GM12878 (cell line): ENCODE measurements around the gene ASAP2. TPM values are rescaled to one million over a fixed set of nuclear protein-coding genes. Genes with fewer than 3 reads are reported as not detected.

Experiments
- ATAC-seq: fragments of 200-7000 bp; cut with Tn5 transposase; 3 replicates; pipeline ENCODE4 v1.9.1; 2020; ENCODE audit warnings: mild to moderate bottlenecking, moderate library complexity
- BruUV-seq: library from RNA; stranded (reverse); fragments of 400-500 nt; replicated peaks from 2 replicates; lab custom pipeline; 2021; lab: Mats Ljungman, UMichigan
- CTCF ChIA-PET: fragments of 300-600 bp; sonication (Branson Sonifier 250); formaldehyde crosslinking; extraction: SDS; loops from one replicate; lab custom pipeline; 2021; ENCODE audit warnings: inconsistent platforms; lab: Yijun Ruan, JAX
- POLR2A ChIA-PET: fragments of 350-600 bp; formaldehyde crosslinking; extraction: SDS; loops from one replicate; lab custom pipeline; 2021; ENCODE audit warnings: inconsistent platforms; lab: Charles Lee
- RAD21 ChIA-PET: fragments of 300-600 bp; sonication (Branson Sonifier 250); formaldehyde crosslinking; loops from one replicate; lab custom pipeline; 2023; ENCODE audit warnings: antibody characterized with exemption; ENCODE audit not compliant: unreplicated experiment; lab: Charles Lee
- SMC1A ChIA-PET: fragments of 300-600 bp; sonication (Branson Sonifier 250); formaldehyde crosslinking; loops from one replicate; lab custom pipeline; 2023; ENCODE audit not compliant: unreplicated experiment, uncharacterized antibody; lab: Charles Lee
- DNase-seq: peaks from one replicate; pipeline ENCODE4 v3.0.0-alpha.2; 2011; ENCODE audit warnings: low read depth, low spot score
- FAIRE-seq: peaks from 3 replicates; lab custom pipeline; 2011; peaks lifted over from hg19 to GRCh38; lab: Jason Lieb, UNC
- H2AFZ ChIP-seq: 2 replicates; pipeline ENCODE4 v1.6.0; 2011; ENCODE audit warnings: low read depth, low read length, control low read depth; ENCODE audit not compliant: control insufficient read depth
- H3K27ac ChIP-seq: 2 replicates; pipeline ENCODE4 v1.5.1; 2011; ENCODE audit warnings: control low read depth; ENCODE audit not compliant: control insufficient read depth, insufficient read depth
- H3K27me3 ChIP-seq, 2 experiments: replicated peaks in 1 of 2; 2 replicates each; pipeline versions ENCODE4 v1.6.0 to v1.6.1; 2011; ENCODE audit warnings: low read length in 1 of 2; ENCODE audit not compliant: control insufficient read depth in 2 of 2, insufficient read depth in 2 of 2
- H3K36me3 ChIP-seq, 2 experiments: 2 replicates each; pipeline ENCODE4 v1.5.1; 2011; ENCODE audit warnings: low read length in 1 of 2; ENCODE audit not compliant: control insufficient read depth in 2 of 2, insufficient read depth in 2 of 2
- H3K4me1 ChIP-seq: 2 replicates; pipeline ENCODE4 v1.6.1; 2011; ENCODE audit warnings: mild to moderate bottlenecking, low read length, moderate library complexity, mixed read lengths; ENCODE audit not compliant: control insufficient read depth, insufficient read depth
- H3K4me2 ChIP-seq: 2 replicates; pipeline ENCODE4 v1.6.0; 2011; ENCODE audit warnings: control low read depth; ENCODE audit not compliant: control insufficient read depth, insufficient read depth
- H3K4me3 ChIP-seq: fragments of 200-600 bp; sonication (generic); 2 replicates; pipeline ENCODE4 v1.5.1; 2016
- H3K79me2 ChIP-seq: 2 replicates; pipeline ENCODE4 v1.6.0; 2011; ENCODE audit warnings: low read length; ENCODE audit not compliant: control insufficient read depth, insufficient read depth
- H3K9ac ChIP-seq: 2 replicates; pipeline ENCODE4 v1.8.0; 2011; ENCODE audit warnings: low read length, control low read depth, mixed read lengths; ENCODE audit not compliant: control insufficient read depth, insufficient read depth
- H3K9me3 ChIP-seq: replicated peaks from 3 replicates; pipeline ENCODE4 v1.5.1; 2011; ENCODE audit warnings: mild to moderate bottlenecking, low read length; ENCODE audit not compliant: control insufficient read depth, insufficient read depth
- H4K20me1 ChIP-seq: 2 replicates; pipeline ENCODE4 v1.6.0; 2011; ENCODE audit not compliant: control insufficient read depth, insufficient read depth
- CEBPZ ChIP-seq: fragments of 150-350 bp; IDR thresholded peaks from 2 replicates; pipeline ENCODE4 v1.6.1; 2016; ENCODE audit warnings: low read depth, low read length
- GABPA ChIP-seq: IDR thresholded peaks from 2 replicates; pipeline ENCODE4 v1.6.1; 2014; ENCODE audit warnings: antibody characterized with exemption, low read depth, mild to moderate bottlenecking, inconsistent platforms
- GATAD2B ChIP-seq: fragments of 450-650 bp; conservative IDR thresholded peaks from 2 replicates; pipeline ENCODE4 v1.6.1; 2017; ENCODE audit warnings: low read depth, mild to moderate bottlenecking, moderate library complexity
- HCFC1 ChIP-seq: fragments of 150-350 bp; IDR thresholded peaks from 2 replicates; pipeline ENCODE4 v1.6.1; 2014; ENCODE audit warnings: low read length
- JUNB ChIP-seq: IDR thresholded peaks from 2 replicates; pipeline ENCODE4 v1.6.1; 2016; ENCODE audit warnings: antibody characterized with exemption, mild to moderate bottlenecking
- KAT2A ChIP-seq: conservative IDR thresholded peaks from 2 replicates; pipeline ENCODE4 v1.6.1; 2011; ENCODE audit warnings: low read depth, low read length; ENCODE audit not compliant: control insufficient read depth
- MAX ChIP-seq: IDR thresholded peaks from 2 replicates; pipeline ENCODE4 v1.6.1; 2012; ENCODE audit warnings: low read depth, low read length, improper control_type of control experiment
- PKNOX1 ChIP-seq: fragments of 450-650 bp; IDR thresholded peaks from 2 replicates; pipeline ENCODE4 v1.6.1; 2016; ENCODE audit warnings: mild to moderate bottlenecking
- RAD51 ChIP-seq: fragments of 450-650 bp; IDR thresholded peaks from 2 replicates; pipeline ENCODE4 v1.6.1; 2016; ENCODE audit warnings: moderate library complexity, mild to moderate bottlenecking, inconsistent platforms
- RUNX3 ChIP-seq: IDR thresholded peaks from 2 replicates; pipeline ENCODE4 v1.6.1; 2012; ENCODE audit warnings: low read length, inconsistent platforms
- SKIL ChIP-seq: fragments of 450-650 bp; IDR thresholded peaks from 2 replicates; pipeline ENCODE4 v1.6.1; 2017; ENCODE audit warnings: mild to moderate bottlenecking, low read depth, inconsistent platforms; ENCODE audit not compliant: poor library complexity, severe bottlenecking
- SMAD1 ChIP-seq: fragments of 450-650 bp; IDR thresholded peaks from 2 replicates; pipeline ENCODE4 v1.6.1; 2018; ENCODE audit warnings: mild to moderate bottlenecking, low read depth; ENCODE audit not compliant: partially characterized antibody
- SMAD5 ChIP-seq: IDR thresholded peaks from 2 replicates; pipeline ENCODE4 v1.6.1; 2016; ENCODE audit warnings: antibody characterized with exemption, low read depth
- SMC3 ChIP-seq: IDR thresholded peaks from 2 replicates; pipeline ENCODE4 v1.6.1; 2011; ENCODE audit warnings: low read length, improper control_type of control experiment, borderline replicate concordance
- YBX1 ChIP-seq: fragments of 450-650 bp; IDR thresholded peaks from 2 replicates; pipeline ENCODE4 v1.6.1; 2016; ENCODE audit warnings: antibody characterized with exemption
- ZNF24 ChIP-seq: fragments of 450-650 bp; IDR thresholded peaks from 2 replicates; pipeline ENCODE4 v1.6.1; 2017; ENCODE audit warnings: antibody characterized with exemption, mild to moderate bottlenecking
- ZNF384 ChIP-seq: IDR thresholded peaks from 2 replicates; pipeline ENCODE4 v1.6.1; 2012; ENCODE audit warnings: low read depth, mild to moderate bottlenecking, low read length, improper control_type of control experiment, borderline replicate concordance
- ZNF622 ChIP-seq: fragments of 450-650 bp; IDR thresholded peaks from 2 replicates; pipeline ENCODE4 v1.6.1; 2017; ENCODE audit warnings: mild to moderate bottlenecking, inconsistent platforms
- WGBS: methylation state at CpG from one replicate; pipeline ENCODE4 v1.1.6; 2016; ENCODE audit warnings: low lambda C conversion rate; ENCODE audit not compliant: insufficient replicate concordance, insufficient coverage; ENCODE audit errors: missing lambda C conversion rate; 5-methylcytosine and 5-hydroxymethylcytosine counted together
- in situ Hi-C: fragments of 300-500 bp; cut with MboI; formaldehyde crosslinking; loops from 9 replicates; pipeline ENCODE4 v1.14.3; 2018; ENCODE audit warnings: mixed read lengths
- intact Hi-C: fragments of 100-400 bp; cut with micrococcal nuclease; formaldehyde crosslinking; loops from one replicate; pipeline ENCODE4 v1.14.2; 2022; ENCODE audit not compliant: unreplicated experiment
- polyA plus RNA-seq, 11 experiments: library from polyadenylated mRNA; depleted of rRNA in 4 of 11; unstranded in 6 of 11; stranded (reverse) in 5 of 11; fragments of >200 nt; fragmentation: Nextera tagmentation in 4 of 11; fragmentation: Illumina TruSeq in 1 of 11; extraction: Ambion mirVana in 4 of 11; extraction: Trizol in 1 of 11; gene quantifications; 1 replicate in 1 of 11; 2 replicates in 10 of 11; pipeline versions ENCODE4 v1.2.1 to v1.2.3, GENCODE V29; 2011 to 2016; ENCODE audit warnings: inconsistent platforms in 2 of 11, missing spikeins in 2 of 11, low read depth in 1 of 11
- total RNA-seq, 4 experiments: library from RNA; depleted of rRNA in 3 of 4; stranded (reverse); fragments of >200 nt in 3 of 4; fragmentation: Illumina TruSeq in 1 of 4; extraction: Trizol in 1 of 4; gene quantifications; 2 replicates each; pipeline versions ENCODE4 v1.2.1 to v1.2.3, GENCODE V29; 2013 to 2021

ASAP2 gene
- total and polyA plus RNA-seq, 10 of the 15 experiments (the other 5 are each of a cell fraction or from before 2014, with no cell fraction given): 0.05 to 0.27 (median 0.07) TPM; not detected in 4

GRCh38 chr2:9439536-9439935 is 232.9 kb downstream of the ASAP2 start:
- no peak for DNase-seq
- Histone ChIP-seq H3K27me3 (no peaks in the 10 kb centered on the region), H3K4me2 (no peak overlapping the region), H3K9ac (no peak overlapping the region), H3K9me3 (no peaks in the 10 kb centered on the region), H3K79me2 (no peaks in the 10 kb centered on the region), H2AFZ (no peak overlapping the region), H4K20me1 (no peaks in the 10 kb centered on the region), H3K4me1 (no peaks in the 10 kb centered on the region), H3K4me3 (no peak overlapping the region), H3K36me3 (peaks cover 0 to 14% of the 10 kb centered on the region in 2 experiments; a peak in 2 of 4 replicates), H3K27ac (no peak overlapping the region)
- ChIA-PET CTCF (no interaction called here), POLR2A (no interaction called here), SMC1A (no interaction called here), RAD21 (no interaction called here)
- 100% methylated on average over 1 of the region's 1 CpG for WGBS
- BruUV-seq: no TSS peak
- no peak for TF ChIP-seq GABPA
- no peak for TF ChIP-seq SMAD5
- no peak for TF ChIP-seq ZNF24
- TF ChIP-seq SMC3: no peak
- TF ChIP-seq GATAD2B: no peak
- TF ChIP-seq ZNF384: no peak
- no peak for TF ChIP-seq PKNOX1
- no peak for TF ChIP-seq RAD51
- TF ChIP-seq SKIL: no peak
- no peak for TF ChIP-seq RUNX3
- TF ChIP-seq JUNB: no peak
- no peak for TF ChIP-seq HCFC1
- no peak for TF ChIP-seq CEBPZ
- no peak for TF ChIP-seq MAX
- no peak for TF ChIP-seq YBX1
- TF ChIP-seq KAT2A: no peak
- no peak for TF ChIP-seq SMAD1
- TF ChIP-seq ZNF622: no peak
- no peak for FAIRE-seq
- intact Hi-C loops: no loop called here
- in situ Hi-C loops: no loop called here
- ATAC-seq: no peak
